ENCODE results near the gene METTL3.

- TF ChIP-seq CTCF (conservative IDR thresholded peaks at IDR 0.05 in 1 of 2, IDR thresholded peaks at IDR 0.05 in 1 of 2; ENCODE audit: extremely low read depth in 1 of 2, insufficient read depth in 1 of 2, low read depth in 1 of 2, low read length in 2 of 2) (no peak), EZH2 (IDR thresholded peaks at IDR 0.05; ENCODE audit: borderline replicate concordance, low read length) (no peak)
Observed at GRCh38 chr14:21537090-21537424, 25.9 kb upstream of the METTL3 start.
